Stimulated activated CD4-positive, alpha-beta T cell treated with anti-CD3 and anti-CD28 coated beads, Interleukin-15, amount 100 ng/mL, for 1 hour (primary cell): ENCODE measurements around the gene RASL10A.

ENCODE experiments used
- DNase-seq, 2 donors: peaks; one replicate each; pipeline ENCODE4 v3.0.0-alpha.2; 2020; ENCODE audit warnings: low read depth in 1 of 2, low spot score in 1 of 2

RASL10A gene

DNA sequence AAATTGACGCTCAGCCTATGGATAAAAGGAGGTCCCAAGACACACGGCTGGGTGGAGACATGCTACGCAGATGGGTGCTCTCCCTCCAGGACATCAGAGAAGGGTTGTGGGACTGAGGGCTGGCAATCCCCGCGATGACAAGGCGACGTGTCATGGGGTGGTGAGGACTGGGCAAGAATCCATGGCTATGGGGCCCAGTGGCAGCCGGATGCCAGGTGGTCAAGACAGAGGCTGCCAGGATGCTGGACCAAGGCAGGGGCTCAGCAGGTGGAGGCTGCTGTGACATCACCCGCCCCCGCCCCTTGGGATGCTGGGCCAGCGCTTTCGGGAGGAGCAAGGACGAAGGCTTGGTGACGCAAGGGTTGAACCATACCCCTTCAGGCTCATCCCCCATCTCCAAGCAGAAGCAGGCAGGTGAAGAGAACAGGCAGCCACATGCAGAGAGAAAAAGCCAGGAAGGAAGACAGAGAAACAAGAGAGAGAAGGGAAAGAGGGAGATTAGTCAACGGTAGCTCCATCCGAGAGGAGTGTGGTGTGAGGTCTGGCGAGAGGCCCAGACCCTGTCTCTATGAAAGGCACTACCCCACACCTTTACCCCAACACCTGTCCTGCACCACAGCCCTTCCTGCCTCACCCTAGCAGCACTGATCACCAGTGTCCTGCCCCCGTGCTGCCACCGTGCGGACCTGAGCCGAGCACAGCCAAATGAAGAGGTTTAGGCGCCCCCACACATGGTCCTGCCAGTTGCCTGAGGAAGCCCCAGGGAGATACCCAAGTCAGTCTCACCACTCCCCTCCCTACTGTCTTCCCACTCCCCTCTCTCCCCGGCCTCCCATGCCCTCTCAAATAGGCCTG, 24.1 kb upstream of the RASL10A start:
- DNase-seq, result no peak

DNA sequence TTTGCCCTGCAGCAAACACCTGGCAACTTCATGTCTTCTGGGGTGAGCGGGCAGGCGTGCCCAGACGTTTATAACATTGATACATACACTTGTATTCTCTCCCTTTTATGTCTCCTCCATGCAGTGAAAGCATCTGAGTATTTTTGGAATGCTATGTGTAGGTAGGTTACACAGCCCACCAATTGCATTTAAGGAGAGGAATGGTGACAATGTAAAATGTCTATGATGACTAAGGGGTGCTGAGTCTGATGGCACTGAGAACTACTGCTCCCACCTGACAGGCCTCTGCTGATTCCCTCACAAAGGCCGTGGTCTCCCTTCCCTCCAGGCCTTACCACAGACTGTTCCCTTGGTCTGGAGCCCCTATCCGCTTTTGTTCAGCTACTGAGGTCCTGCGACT, 22.9 kb upstream of the RASL10A start:
- no peak for DNase-seq

DNA sequence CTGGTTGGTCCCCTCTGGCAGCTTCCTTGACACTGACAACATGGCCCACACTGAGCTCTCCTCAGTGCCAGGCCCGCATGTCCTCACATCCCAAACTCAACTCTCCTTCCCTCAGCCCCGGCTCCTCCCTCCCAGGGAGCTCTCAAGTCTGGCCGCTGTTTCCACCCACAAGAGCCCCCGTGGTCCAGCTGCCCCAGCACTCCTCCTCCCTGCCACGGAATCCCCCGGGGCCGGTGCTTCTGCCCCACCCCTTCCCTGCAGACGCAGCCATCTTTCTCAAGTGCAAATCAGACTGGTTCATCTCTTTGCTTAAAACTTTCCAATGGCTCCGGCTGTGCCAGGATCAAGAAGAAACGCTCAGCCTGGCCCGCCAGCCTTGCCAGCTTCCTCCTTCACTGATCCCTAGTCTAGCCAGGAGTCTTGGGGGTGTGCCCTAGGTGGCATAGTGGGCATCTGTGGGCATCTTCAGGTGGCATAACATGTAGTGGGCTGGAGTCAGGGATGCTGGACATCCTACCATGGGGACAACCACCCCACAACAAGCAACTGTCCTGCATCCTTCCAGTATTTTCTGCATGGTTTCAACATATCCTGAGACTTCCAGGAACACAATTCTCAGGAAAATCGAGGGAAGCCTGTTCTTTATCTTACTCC, 22.3 kb upstream of the RASL10A start:
- DNase-seq, result no peak

DNA sequence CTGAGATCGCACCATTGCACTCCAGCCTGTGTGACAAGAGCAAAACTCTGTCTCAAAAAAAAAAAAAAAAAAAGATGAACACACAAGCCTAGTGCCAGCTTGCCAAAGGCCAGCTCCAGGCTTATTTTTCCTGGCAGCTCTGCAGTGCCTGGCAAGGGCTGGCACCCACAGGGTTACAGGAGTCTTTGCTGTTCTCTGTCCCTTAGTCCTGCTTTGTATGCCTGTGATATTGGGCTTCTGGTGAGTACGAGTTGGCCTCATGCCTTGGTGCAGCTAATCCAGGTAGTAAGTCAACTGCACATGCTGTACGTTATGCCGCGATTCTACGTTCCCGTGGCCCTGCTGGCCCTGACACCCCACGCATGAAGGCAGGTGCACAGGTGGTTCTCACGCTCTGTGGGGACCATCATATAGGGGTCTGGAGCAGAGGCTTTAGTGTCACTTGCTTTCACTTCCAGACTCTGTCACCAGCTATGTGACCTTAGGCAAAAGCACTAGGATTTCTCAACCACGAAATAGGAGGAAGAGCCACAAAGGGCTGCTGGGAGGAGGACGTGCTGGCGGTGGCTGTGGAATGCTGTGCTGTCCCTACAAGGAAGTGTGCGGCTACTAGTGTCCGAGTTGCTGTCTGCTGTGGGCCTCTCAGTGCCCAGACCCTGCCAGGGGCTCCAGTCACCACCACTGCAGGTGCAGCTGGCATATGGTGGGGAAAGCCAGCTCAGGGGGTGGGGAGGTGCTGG, 21.4 kb upstream of the RASL10A start:
- DNase-seq, result no peak

DNA sequence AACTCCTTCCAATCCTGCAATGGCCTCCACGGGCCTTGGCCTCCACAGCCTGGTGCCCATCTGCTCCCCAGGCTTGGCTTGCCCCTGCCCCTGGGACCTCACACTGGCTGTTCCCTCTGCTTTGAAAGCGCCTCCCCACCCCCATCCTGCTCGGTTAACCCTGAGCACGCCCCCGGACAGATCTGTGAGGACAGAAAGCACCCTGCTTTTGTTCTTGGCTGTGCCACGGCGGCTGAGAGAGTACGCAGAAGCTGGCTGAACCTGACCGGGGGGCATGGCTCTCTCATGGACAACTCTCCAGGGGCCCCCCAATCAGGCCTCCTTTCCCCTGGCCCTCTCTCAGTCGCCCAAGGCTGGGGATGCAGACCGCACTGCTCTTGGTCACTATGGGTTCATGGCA, 20.2 kb upstream of the RASL10A start:
- no peak for DNase-seq

DNA sequence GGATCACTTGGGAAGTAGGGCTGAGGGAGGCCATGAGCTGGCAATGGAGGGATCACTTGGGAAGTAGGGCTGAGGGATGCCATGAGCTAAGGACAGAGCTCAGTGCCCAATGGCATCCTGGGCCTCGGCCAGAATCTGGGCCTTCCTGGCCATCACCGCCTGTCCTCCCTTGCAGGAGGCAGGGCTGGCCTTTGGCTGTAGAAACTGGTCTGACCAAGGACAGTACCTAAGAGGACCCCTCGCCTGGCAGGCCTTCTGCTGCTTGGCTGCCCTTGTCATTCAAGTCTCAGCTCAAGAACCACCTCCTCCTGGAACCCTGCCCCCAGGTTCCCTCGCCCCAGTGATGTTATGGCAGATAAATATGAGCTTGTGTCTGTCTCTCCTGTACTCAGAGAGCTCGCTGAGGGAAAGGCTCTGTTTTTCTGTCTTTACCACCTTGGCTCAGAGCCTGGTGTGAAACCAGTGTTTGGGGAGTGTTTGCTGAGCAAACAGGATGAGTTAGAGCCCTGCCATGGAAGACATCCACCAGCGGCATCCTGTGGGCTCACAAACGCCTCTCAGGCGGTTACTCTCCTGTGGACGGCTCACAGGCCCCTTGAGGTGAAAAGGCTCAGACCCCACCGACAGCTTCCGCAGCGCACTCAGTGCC, 19.3 kb upstream of the RASL10A start:
- no peak for DNase-seq

DNA sequence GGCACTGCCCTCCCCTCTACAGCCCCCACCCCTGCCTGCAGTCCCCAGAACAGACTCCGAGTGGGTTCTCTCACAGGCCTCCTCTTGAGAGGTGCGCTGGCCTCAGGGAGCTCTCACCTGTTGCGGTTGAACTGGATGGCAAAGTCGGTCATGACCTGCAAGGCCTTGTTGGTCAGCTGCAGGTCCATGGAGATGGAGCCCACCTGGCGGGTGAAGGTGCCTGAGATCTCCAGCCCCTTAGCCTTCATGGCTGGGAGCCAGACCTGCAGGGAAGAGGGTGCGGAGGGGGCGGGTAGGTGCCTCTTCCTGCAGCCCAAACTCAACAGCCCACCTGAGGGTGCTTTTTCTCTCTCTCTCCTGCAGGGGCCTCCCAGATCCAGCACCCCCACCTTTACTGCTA, 18.7 kb upstream of the RASL10A start:
- DNase-seq, result no peak

DNA sequence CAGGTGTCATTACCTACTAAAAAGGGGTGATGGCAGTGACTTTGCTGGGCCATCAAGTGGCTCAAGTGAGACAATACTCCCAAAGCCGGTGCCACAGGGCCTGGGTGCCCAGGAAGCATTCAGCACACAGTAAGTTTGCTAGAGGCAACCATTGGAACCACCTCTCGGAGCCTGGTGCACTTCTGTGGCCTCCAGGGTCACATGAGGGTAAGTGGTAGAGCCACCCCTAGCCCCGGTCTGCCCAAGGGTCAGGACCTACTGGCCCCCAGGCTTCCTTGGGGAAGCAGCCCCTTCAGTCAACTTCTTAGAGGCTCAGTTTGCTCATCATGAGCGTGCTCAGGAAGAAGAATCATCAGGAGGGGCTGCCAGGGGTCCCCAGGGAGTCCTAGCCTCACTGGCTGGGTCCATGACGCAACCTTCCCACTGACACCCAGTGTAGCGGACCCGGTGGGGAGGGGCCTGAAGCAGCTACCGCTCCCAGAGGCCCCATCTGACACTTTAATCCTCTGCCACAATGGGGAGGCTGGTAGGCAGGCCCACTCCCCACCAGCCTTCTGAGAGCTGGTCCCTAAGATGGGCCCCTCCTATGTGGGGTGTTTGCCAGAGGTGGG, 17.5 kb upstream of the RASL10A start:
- no peak for DNase-seq

DNA sequence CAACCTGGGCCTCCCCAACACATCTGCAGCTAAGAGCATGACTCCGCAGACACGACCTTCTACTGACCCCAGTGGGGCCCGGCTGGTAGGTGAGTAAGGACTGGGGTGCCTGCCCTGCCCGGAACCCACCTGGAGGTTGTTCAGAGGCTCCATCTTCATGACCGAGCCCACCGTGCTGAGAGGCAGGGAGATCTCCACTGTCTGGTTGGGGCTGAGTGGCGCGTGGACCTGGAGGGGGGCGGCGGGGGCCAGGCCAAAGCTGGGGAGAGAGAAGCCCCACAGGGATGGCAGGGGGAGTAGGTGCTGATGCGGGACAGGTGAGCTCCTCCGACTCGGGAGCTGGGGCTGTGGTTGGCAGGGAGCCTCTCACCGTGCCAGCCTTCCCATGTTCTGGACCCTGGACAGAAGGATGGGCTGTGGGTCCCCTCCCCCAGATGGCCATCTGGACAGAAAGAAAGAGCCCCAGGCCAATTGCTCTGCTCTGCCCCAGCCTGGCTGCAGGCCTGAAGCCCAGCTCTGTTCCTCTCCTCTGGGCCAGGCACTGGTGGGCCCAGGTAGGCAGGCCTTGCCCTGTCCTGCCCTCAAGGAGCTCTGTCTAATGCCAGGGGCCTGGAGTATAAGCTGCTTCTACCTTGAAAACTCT, 16.3 kb upstream of the RASL10A start:
- DNase-seq, result no peak

DNA sequence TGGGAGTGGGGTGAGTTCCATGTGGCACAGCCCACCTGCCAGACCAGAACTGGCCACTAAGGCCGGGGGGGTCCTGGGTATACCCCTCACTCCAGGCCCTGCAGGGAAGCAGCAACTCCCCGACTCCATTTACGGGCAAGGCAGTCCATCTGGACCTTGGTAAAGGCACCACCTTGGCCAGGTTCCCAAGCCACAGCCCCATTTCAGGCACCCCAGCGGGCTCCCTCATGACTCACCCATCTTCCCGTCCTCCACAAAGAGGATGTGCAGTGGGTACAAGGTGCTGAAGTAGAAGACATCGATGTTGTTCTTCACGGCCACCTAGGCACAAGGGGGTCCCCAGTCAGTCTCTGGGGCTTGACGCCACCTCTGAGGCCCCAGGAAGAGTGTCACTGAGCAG, 15.7 kb upstream of the RASL10A start:
- DNase-seq, result no peak

DNA sequence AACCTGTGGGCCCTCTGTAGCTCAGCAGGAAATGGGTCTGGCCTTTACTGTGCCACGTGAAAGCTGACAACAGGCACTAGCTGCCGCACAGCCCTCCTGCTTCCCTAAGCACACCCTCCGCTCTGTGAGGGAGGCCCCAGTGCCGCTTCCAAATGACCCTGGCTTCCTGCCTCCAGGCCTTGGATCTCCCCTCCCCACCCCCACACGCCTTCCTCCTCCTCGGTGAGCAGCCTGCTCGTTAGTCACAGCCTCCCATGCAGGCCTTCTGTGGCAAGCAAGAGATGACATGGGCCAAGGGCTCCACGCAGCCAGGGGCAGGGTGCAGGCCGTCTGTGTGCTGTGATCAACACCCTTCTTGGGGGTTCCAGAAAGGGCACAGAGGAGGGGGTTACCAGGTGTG, 15.3 kb upstream of the RASL10A start:
- DNase-seq, result no peak

DNA sequence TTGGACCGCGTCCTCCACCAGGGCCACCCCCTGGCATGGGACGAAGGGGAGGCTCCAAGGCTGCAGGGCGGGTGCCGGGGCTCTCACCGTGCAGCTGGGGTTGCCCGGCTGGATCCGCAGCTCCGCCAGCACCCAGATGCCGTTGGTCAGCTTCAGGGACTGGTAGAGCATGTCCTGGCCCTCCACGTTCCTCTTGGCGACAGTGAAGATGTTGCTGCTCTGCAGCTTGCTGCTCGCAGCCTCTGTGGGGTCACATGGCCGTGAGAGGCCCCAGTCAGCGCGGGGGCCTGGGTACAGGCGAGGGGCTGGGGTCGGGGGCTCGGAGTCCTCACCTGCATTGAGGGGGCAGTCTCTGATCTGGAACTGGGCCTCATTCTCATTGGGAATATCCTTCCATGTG, 14.8 kb upstream of the RASL10A start:
- DNase-seq, result no peak

DNA sequence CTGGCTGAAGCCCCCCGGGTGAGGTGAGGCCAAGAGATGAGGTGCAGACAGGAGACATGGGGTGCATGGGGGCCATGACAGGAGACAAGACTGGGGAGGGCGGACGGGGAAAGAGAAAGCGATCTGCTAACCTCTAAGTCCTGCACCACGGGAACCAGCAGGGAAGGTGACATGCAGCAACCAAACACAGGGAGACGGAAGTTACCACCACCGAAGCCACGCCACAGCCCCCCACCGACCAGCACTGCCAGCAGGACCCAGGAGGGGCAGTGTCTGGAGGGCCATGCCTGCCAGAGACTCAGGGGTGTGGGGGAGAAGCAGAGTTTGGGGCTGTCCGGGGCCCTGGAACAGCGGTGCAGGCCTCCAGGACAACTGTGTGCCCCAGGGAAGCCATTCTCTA, 14.1 kb upstream of the RASL10A start:
- DNase-seq, result no peak

DNA sequence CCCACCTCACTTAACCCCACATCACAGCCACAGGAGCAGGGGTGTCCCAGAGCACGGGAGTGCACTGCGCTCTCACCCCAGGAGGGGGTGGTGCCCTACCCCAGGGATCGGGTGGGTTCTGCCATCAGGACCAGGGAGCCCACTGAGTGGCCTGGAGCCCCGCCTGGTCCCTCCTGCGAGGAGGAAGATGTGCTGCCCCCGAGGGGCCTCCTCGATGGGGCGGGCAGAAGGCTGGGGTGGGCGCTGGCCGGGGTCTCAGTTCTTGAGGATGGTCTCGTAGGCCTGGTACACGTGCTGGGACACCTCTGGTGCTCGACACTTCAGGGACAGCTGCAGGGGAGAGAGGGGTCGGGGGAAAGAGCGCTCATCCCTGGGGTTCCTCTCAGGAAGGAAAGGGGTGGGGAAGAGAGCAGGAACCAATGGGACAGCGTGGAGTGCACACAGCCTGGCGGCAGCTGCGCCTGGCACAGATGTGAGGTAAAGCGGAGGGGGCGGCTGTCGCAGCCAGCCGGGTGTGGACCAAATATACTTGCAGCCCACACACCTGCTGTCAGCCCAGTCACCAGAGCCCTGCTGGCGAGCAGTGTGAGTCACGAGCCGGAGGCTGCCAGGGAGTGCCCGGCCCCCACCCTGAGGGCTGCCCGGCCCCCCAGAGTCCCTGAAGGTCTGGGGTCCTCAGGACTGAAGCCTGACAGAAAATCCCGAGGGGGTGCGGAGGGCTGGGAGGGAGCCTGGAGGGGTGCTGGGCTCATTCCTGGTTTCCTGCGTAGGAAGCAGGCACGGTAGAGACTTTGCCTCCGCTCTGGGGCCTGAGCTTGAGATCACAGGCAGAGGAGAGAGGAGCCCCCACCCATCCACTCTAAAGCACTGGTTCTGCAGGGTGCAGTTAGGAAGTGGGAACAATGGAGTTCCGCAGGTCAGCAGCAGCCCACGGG, 13.3 kb upstream of the RASL10A start:
- no peak for DNase-seq

DNA sequence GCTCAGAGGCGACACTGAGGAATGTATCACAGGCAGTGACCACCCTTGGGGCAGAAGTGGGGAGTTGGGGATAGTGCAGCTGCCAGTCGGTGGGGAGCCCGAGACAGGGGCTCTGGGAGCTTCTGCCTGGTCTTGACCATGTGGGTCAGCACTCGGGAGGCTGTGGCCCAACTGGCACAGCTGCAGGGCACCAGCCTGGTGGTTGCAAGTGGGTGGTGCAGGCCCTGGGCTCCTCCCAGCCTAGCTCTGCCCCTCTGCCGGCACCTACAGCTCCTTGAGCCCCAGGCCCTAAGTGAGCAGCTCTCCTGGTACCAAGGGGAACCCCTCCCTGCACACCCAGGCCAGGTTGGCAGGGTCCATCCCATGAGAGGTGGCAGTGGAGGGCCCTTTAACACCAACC, 12.6 kb upstream of the RASL10A start:
- no peak for DNase-seq

DNA sequence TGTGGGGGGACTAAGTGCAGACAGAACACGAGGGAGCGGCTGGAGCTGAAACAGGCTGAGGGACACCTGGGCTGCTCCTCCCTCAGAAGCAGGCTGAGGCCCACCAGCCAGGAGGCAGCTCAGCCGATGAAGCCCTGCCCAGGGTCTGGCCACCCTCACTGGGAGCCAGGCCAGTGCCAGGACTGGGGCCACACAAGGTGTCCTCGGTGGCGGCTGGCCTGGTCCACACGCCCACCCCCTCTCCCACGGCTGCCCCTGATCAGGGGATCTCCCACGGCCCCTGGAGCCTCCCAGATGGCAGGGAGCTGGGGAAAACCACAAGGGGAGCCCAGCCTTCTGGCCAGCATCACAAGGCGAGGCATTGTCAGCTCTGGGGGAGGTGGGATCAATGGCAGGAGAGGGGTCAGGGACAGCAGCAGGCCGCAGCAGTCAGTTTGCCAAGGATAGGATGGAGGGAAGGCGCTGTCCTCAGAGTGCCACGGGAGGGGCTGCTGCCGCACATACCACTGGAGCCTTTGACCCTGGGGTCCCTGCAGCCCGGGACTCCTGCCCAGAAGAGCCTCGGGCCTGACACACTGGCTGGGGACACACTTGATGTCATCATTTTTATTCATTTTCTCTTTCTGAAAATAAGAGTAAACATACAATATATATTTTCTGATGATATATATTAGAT, 11.7 kb upstream of the RASL10A start:
- DNase-seq, result no peak

DNA sequence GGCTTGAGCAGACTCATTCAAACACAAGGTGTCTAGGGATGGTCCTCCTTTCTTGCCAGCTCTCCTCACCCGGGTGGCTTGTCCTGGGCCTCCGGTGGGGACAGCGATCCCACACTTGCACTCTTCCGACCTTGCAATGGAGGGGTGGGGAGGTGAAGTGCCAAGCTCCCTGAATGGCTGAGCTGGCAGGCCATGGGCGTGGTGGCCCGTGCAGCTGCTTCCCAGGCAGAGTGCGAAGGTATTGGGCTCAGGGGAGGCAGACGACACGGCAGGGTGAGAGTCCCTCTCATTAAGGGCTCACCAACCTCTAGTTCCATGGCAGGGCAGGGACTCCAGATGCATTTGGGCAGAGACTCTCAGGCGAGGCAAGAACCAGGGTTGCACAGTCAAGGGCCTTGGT, 11.0 kb upstream of the RASL10A start:
- DNase-seq, result no peak

DNA sequence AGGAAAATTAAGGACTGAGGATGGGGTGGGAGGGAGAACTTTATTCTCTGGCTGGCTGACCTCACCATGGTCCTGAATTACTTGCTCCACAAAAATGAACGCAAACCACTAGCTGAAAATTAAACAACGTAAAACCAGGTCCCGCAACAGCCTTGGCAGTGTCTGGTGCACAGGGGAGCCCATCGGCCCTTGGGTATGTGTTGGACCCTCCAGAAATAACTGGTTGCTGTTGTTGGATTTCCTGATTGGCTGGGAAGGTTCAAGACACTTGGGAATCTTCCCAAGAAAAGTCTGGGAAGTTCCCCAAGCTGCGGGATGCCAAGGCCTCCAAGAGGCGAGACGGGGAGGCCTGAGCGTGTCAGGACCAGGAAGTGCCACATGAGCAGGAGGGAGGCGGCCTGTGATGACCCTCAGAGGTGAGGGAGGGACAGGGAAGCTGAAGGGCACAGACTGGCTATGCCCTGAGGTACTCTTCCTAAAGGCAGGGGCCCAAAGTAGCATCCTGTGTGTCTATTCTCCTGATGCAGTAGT, 10.4 kb upstream of the RASL10A start:
- DNase-seq, result no peak

DNA sequence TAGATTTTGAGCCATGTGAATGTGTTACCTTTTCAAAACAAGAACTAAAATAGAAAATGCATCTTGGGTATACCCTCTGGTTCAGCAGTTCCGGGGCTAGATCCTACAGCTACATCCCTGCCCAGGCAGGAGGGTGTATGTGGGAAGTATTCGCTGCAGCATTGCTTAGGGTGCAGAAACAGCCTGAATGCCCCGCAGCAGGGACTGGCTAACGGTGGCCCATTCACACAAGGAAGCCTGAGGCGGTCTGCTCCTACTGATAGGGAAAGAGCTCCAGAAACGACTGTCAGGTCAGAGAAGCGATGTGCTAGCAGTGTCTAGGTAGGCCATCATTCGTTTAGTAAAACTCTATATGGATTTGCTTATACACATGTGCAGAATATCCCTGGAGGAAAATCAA, 9.9 kb upstream of the RASL10A start:
- DNase-seq, result no peak
